HEK293 (cell line): ENCODE results near the gene SPACA7.

Experiments used
- CTCF ChIA-PET: fragments of 350-600 bp; formaldehyde crosslinking; extraction: SDS; loops from one replicate; lab custom pipeline; 2021; ENCODE audit warnings: antibody characterized with exemption; lab: Yijun Ruan, JAX
- POLR2A ChIA-PET: fragments of 300-600 bp; formaldehyde crosslinking; extraction: SDS; loops from one replicate; lab custom pipeline; 2020; ENCODE audit warnings: antibody characterized with exemption, inconsistent platforms; lab: Yijun Ruan, JAX
- H3K27ac ChIP-seq: fragments of 200-500 bp; sonication (Bioruptor generic); 2 replicates; pipeline ENCODE4 v1.5.1; 2014; ENCODE audit warnings: low read depth, low read length, control low read depth, inconsistent platforms; ENCODE audit errors: extremely low read depth
- H3K36me3 ChIP-seq, 2 experiments: fragments of 200-500 bp in 1 of 2; sonication (Bioruptor generic) in 1 of 2; 1 replicate in 1 of 2; 2 replicates in 1 of 2; pipeline ENCODE4 v1.5.1; 2014 to 2017; ENCODE audit warnings: inconsistent platforms in 2 of 2, low read length in 2 of 2; ENCODE audit not compliant: control insufficient read depth in 2 of 2, insufficient read depth in 1 of 2
- H3K4me1 ChIP-seq: fragments of 200-500 bp; sonication (Bioruptor generic); 2 replicates; pipeline ENCODE4 v1.5.1; 2014; ENCODE audit warnings: mild to moderate bottlenecking, low read length, inconsistent platforms; ENCODE audit not compliant: control insufficient read depth, insufficient read depth
- H3K4me3 ChIP-seq: 2 replicates; pipeline ENCODE4 v1.5.1; 2011; ENCODE audit warnings: low read depth, mild to moderate bottlenecking, control low read depth, low read length, moderate library complexity
- H3K9me3 ChIP-seq: fragments of 200-500 bp; sonication (Bioruptor generic); 2 replicates; pipeline ENCODE4 v1.5.1; 2014; ENCODE audit warnings: low read depth, low read length, inconsistent platforms; ENCODE audit not compliant: control insufficient read depth, insufficient read depth
- GLIS2 ChIP-seq: fragments of 450-650 bp; formaldehyde crosslinking; IDR thresholded peaks from 2 replicates; pipeline ENCODE4 v1.5.1; 2016; ENCODE audit warnings: missing biosample characterization, missing genetic modification characterization
- HOXC10 ChIP-seq: sonication (generic); formaldehyde crosslinking; IDR thresholded peaks from 2 replicates; pipeline ENCODE4 v1.8.1; 2023; ENCODE audit warnings: mild to moderate bottlenecking, missing genetic modification reagents
- KLF10 ChIP-seq: fragments of 450-650 bp; IDR thresholded peaks from 2 replicates; pipeline ENCODE4 v1.5.1; 2018; ENCODE audit warnings: missing biosample characterization, mild to moderate bottlenecking, missing genetic modification characterization
- KLF16 ChIP-seq: fragments of 450-650 bp; formaldehyde crosslinking; IDR thresholded peaks from 2 replicates; pipeline ENCODE4 v1.5.1; 2017; ENCODE audit warnings: missing biosample characterization, missing genetic modification characterization
- MYNN ChIP-seq: fragments of 450-650 bp; formaldehyde crosslinking; IDR thresholded peaks from 2 replicates; pipeline ENCODE4 v1.5.1; 2016; ENCODE audit warnings: missing biosample characterization, missing genetic modification characterization, borderline replicate concordance
- RBAK ChIP-seq: fragments of 450-650 bp; formaldehyde crosslinking; IDR thresholded peaks from 2 replicates; pipeline ENCODE4 v1.5.1; 2016; ENCODE audit warnings: missing biosample characterization, missing genetic modification characterization
- REPIN1 ChIP-seq: fragments of 450-650 bp; formaldehyde crosslinking; IDR thresholded peaks from 2 replicates; pipeline ENCODE4 v1.5.1; 2017; ENCODE audit warnings: missing biosample characterization, missing genetic modification characterization, low read depth
- SCRT1 ChIP-seq: fragments of 450-650 bp; formaldehyde crosslinking; IDR thresholded peaks from 2 replicates; pipeline ENCODE4 v1.5.1; 2016; ENCODE audit warnings: missing biosample characterization, missing genetic modification characterization, borderline replicate concordance
- WT1 ChIP-seq: fragments of 450-650 bp; formaldehyde crosslinking; IDR thresholded peaks from 2 replicates; pipeline ENCODE4 v1.5.1; 2016; ENCODE audit warnings: missing biosample characterization, missing genetic modification characterization
- ZEB2 ChIP-seq: fragments of 450-650 bp; formaldehyde crosslinking; IDR thresholded peaks from 2 replicates; pipeline ENCODE4 v1.5.1; 2016; ENCODE audit warnings: missing biosample characterization, missing genetic modification characterization
- ZFP3 ChIP-seq: fragments of 450-650 bp; formaldehyde crosslinking; IDR thresholded peaks from 2 replicates; pipeline ENCODE4 v1.5.1; 2016; ENCODE audit warnings: low read depth, missing biosample characterization, missing genetic modification characterization
- ZNF10 ChIP-seq: fragments of 450-650 bp; formaldehyde crosslinking; IDR thresholded peaks from 2 replicates; pipeline ENCODE4 v1.5.1; 2017; ENCODE audit warnings: missing biosample characterization, missing genetic modification characterization
- ZNF16 ChIP-seq: fragments of 450-650 bp; formaldehyde crosslinking; IDR thresholded peaks from 2 replicates; pipeline ENCODE4 v1.5.1; 2016; ENCODE audit warnings: low read depth, missing biosample characterization, missing genetic modification characterization
- ZNF169 ChIP-seq: fragments of 450-650 bp; formaldehyde crosslinking; IDR thresholded peaks from 2 replicates; pipeline ENCODE4 v1.5.1; 2016; ENCODE audit warnings: missing biosample characterization, missing genetic modification characterization
- ZNF24 ChIP-seq: fragments of 450-650 bp; formaldehyde crosslinking; IDR thresholded peaks from 2 replicates; pipeline ENCODE4 v1.5.1; 2016; ENCODE audit warnings: missing biosample characterization, missing genetic modification characterization
- ZNF311 ChIP-seq: fragments of 450-650 bp; formaldehyde crosslinking; IDR thresholded peaks from 2 replicates; pipeline ENCODE4 v1.5.1; 2017; ENCODE audit warnings: missing biosample characterization, missing genetic modification characterization, borderline replicate concordance
- ZNF423 ChIP-seq: fragments of 450-650 bp; formaldehyde crosslinking; IDR thresholded peaks from 2 replicates; pipeline ENCODE4 v1.5.1; 2016; ENCODE audit warnings: missing biosample characterization, missing genetic modification characterization
- ZNF449 ChIP-seq: fragments of 450-650 bp; formaldehyde crosslinking; IDR thresholded peaks from 2 replicates; pipeline ENCODE4 v1.5.1; 2017; ENCODE audit warnings: missing biosample characterization, mild to moderate bottlenecking, missing genetic modification characterization, moderate library complexity
- ZNF521 ChIP-seq: fragments of 450-650 bp; formaldehyde crosslinking; IDR thresholded peaks from 2 replicates; pipeline ENCODE4 v1.5.1; 2017; ENCODE audit warnings: missing biosample characterization, mild to moderate bottlenecking, missing genetic modification characterization
- ZNF529 ChIP-seq: fragments of 450-650 bp; formaldehyde crosslinking; IDR thresholded peaks from 2 replicates; pipeline ENCODE4 v1.5.1; 2017; ENCODE audit warnings: missing genetic modification characterization, missing biosample characterization; ENCODE audit not compliant: insufficient replicate concordance
- ZNF558 ChIP-seq: fragments of 450-650 bp; formaldehyde crosslinking; IDR thresholded peaks from 2 replicates; pipeline ENCODE4 v1.5.1; 2016; ENCODE audit warnings: missing biosample characterization, missing genetic modification characterization
- ZNF843 ChIP-seq: fragments of 450-650 bp; formaldehyde crosslinking; IDR thresholded peaks from 2 replicates; pipeline ENCODE4 v1.5.1; 2016; ENCODE audit warnings: missing biosample characterization, missing genetic modification characterization
- ZSCAN16 ChIP-seq: fragments of 450-650 bp; formaldehyde crosslinking; IDR thresholded peaks from 2 replicates; pipeline ENCODE4 v1.5.1; 2016; ENCODE audit warnings: missing biosample characterization, missing genetic modification characterization
- ZSCAN23 ChIP-seq: fragments of 450-650 bp; formaldehyde crosslinking; IDR thresholded peaks from 2 replicates; pipeline ENCODE4 v1.5.1; 2016; ENCODE audit warnings: missing biosample characterization, missing genetic modification characterization
- TF ChIP-seq, protein P1 (sequence below): fragments of 450-650 bp; formaldehyde crosslinking; IDR thresholded peaks from 2 replicates; pipeline ENCODE4 v1.5.1; 2017; ENCODE audit warnings: missing biosample characterization, missing genetic modification characterization
- TF ChIP-seq, protein P2 (sequence below): fragments of 450-650 bp; formaldehyde crosslinking; IDR thresholded peaks from 2 replicates; pipeline ENCODE4 v1.5.1; 2016; ENCODE audit warnings: missing biosample characterization, missing genetic modification characterization
- TF ChIP-seq, protein P3 (sequence below): fragments of 450-650 bp; formaldehyde crosslinking; IDR thresholded peaks from 2 replicates; pipeline ENCODE4 v1.5.1; 2017; ENCODE audit warnings: missing biosample characterization, missing genetic modification characterization
- TF ChIP-seq, protein P4 (sequence below): fragments of 450-650 bp; formaldehyde crosslinking; IDR thresholded peaks from 2 replicates; pipeline ENCODE4 v1.5.1; 2016; ENCODE audit warnings: missing biosample characterization, missing genetic modification characterization, low read depth

SPACA7 gene

DNA sequence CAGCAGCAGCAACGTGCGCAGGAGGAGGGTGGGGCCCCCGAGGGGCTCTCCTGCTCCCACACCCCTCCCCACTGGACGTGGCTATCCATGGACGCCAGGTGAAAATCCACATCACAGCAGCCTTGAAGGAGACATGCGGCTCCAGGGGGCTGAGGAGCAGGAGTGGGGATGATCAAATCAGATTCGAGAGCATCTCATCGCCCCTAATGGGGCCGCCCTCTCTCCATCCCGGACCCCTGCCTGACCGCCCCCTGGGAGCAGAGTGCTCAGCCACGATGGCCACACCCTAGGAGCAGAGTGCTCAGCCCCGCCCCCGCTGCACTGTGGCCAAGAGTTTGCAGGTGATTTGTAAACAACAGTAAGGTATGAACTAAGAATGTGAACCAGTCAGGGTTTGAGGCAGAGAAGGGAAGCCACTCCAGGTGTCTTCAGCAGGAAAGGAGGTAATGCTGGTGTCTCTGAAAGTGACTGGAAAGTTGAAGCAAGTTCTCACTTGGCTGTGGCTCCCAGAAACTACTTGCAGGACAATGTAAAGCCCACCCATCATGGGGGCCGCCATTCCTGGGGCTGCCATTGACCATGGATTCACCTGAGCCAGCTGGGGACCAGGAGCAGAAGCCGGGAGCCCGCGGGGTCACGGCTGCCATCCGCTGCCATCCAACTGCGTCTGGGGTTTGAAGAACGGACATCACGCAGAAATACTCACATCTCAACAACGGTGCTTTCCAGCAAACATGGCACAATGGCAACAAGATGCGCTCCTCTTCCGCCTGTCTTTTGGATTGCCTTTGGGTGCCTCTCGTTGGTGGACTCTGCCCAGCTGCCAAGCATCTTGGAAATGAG lies 71.8 kb downstream of the SPACA7 start:
- TF ChIP-seq ZNF24 (tag by site-specific recombination) (no peak), ZNF521 (tag by site-specific recombination) (no peak), ZNF558 (tag by site-specific recombination) (no peak), ZEB2 (tag by site-specific recombination) (no peak), ZNF10 (tag by site-specific recombination) (no peak), ZSCAN23 (no peak), MYNN (tag by site-specific recombination) (no peak), ZNF311 (tag by site-specific recombination) (no peak), RBAK (no peak), KLF10 (tag by site-specific recombination) (no peak), GLIS2 (no peak), ZNF529 (tag by site-specific recombination) (no peak), HOXC10 (CRISPR knock-in tag) (no peak), ZFP3 (no peak), KLF16 (tag by site-specific recombination) (no peak), ZNF16 (tag by site-specific recombination) (no peak), ZSCAN16 (tag by site-specific recombination) (no peak), REPIN1 (no peak), WT1 (tag by site-specific recombination) (no peak)
- TF ChIP-seq, protein P1, sequence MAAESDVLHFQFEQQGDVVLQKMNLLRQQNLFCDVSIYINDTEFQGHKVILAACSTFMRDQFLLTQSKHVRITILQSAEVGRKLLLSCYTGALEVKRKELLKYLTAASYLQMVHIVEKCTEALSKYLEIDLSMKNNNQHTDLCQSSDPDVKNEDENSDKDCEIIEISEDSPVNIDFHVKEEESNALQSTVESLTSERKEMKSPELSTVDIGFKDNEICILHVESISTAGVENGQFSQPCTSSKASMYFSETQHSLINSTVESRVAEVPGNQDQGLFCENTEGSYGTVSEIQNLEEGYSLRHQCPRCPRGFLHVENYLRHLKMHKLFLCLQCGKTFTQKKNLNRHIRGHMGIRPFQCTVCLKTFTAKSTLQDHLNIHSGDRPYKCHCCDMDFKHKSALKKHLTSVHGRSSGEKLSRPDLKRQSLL = no peak
- Histone ChIP-seq H3K4me3 (no peak overlapping the region), H3K27ac (no peak overlapping the region), H3K36me3 (no peaks in the 10 kb centered on the region), H3K9me3 (no peaks in the 10 kb centered on the region), H3K4me1 (no peaks in the 10 kb centered on the region)
- POLR2A ChIA-PET = no interaction called here
- CTCF ChIA-PET = interaction anchor here (0.6 to 1.1 kb wide), 3 partner anchors 10 to 434 kb away, joined by 3 to 5 read pairs (median 4); no protein-coding TSS in a partner anchor

DNA sequence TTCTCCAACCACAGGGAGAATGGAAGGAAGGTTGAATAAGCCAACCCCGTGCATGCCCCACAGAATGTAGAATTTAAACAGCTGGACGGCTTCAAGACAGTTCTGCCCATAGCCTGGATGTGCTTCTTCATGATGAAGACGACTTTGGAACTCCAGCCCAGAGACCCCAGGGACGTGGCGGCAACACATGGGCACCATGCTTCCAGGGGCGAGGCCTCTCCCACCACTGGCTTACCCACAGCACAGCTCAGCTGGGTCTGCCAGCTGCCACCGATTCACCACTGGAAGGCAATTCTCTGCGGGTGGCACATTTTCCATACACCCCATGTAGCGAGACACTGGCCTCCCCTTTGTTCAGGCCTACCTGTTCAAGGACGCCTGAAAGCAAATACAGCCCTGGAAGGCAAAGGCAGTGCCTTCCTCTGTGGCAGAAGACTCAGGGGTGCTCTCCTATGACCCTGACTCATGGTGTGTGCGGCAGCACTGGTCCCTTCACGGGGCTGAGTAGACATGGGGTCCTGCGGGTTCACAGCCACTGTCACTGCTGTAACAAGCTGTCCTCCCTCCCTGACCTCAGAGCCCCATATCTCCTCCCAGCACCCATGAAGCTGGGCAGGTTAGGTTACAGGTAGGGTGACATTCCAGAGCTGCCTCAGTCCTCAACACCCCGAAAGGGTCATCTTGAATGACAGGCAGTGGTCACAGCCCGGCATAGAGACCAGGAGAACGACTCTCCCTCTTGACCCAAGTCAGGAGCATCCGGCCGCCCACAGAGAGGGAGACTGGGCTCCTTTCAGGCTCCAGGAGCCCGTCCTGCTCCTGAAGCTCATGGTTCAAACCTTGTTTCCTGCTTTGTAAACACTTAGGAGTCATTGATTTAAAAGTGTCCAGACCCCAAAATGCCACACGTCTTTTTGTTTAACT lies 72.7 kb downstream of the SPACA7 start:
- Histone ChIP-seq H3K36me3 (no peaks in the 10 kb centered on the region), H3K4me3 (no peak overlapping the region), H3K27ac (no peak overlapping the region), H3K4me1 (no peaks in the 10 kb centered on the region), H3K9me3 (no peaks in the 10 kb centered on the region)
- ChIA-PET POLR2A (no interaction called here), CTCF (interaction anchor here (0.9 kb wide), 1 partner anchor 346 kb away, joined by 3 read pairs; no protein-coding TSS in a partner anchor)
- TF ChIP-seq, protein P2, sequence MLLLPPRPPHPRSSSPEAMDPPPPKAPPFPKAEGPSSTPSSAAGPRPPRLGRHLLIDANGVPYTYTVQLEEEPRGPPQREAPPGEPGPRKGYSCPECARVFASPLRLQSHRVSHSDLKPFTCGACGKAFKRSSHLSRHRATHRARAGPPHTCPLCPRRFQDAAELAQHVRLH (tag by site-specific recombination) = no peak
- no peak for TF ChIP-seq ZNF449 (tag by site-specific recombination)
- no peak for TF ChIP-seq ZNF169 (tag by site-specific recombination)
- TF ChIP-seq, protein P3, sequence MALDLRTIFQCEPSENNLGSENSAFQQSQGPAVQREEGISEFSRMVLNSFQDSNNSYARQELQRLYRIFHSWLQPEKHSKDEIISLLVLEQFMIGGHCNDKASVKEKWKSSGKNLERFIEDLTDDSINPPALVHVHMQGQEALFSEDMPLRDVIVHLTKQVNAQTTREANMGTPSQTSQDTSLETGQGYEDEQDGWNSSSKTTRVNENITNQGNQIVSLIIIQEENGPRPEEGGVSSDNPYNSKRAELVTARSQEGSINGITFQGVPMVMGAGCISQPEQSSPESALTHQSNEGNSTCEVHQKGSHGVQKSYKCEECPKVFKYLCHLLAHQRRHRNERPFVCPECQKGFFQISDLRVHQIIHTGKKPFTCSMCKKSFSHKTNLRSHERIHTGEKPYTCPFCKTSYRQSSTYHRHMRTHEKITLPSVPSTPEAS (tag by site-specific recombination) = no peak
- TF ChIP-seq ZNF423 (tag by site-specific recombination) = no peak
- TF ChIP-seq ZNF843 (tag by site-specific recombination) = no peak
- TF ChIP-seq, protein P4, sequence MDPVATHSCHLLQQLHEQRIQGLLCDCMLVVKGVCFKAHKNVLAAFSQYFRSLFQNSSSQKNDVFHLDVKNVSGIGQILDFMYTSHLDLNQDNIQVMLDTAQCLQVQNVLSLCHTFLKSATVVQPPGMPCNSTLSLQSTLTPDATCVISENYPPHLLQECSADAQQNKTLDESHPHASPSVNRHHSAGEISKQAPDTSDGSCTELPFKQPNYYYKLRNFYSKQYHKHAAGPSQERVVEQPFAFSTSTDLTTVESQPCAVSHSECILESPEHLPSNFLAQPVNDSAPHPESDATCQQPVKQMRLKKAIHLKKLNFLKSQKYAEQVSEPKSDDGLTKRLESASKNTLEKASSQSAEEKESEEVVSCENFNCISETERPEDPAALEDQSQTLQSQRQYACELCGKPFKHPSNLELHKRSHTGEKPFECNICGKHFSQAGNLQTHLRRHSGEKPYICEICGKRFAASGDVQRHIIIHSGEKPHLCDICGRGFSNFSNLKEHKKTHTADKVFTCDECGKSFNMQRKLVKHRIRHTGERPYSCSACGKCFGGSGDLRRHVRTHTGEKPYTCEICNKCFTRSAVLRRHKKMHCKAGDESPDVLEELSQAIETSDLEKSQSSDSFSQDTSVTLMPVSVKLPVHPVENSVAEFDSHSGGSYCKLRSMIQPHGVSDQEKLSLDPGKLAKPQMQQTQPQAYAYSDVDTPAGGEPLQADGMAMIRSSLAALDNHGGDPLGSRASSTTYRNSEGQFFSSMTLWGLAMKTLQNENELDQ = no peak
- TF ChIP-seq SCRT1 (tag by site-specific recombination) = no peak
